ENCODE data around the gene CHD6.
A peak's percentile ranks its signal among the peaks of the same experiment; 100 is the strongest.

The CHD6 gene

DNA sequence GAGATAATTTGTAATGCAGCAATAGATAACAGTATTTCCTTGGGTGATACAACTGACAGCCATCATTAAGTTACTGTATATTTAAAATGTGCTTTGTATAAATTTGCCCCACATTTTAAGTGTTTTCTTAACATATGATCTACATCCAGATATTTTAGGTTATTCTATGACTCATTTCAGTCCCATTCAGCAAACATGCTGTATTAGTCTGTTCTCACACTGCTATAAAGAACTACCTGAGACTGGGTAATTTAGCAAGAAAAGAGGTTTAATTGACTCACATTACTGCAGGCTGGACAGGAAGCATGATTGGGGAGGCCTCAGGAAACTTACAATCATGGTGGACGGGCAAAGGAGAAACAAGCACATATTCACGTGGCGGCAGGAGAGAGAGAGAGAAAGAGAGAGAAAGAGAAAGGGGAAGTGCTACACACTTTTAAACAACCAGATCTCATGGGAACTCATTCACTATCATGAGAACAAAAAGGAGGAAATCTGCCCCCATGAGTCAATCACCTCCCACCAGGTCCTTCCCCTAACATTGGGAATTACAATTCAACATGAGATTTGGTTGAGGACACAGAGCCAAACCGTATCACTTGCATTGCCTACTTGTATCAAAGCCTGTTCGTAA lies 9.6 kb upstream of the CHD6 start:
- TF ChIP-seq EGR1 (IDR thresholded peaks at IDR 0.05): no peak
- TF ChIP-seq CREB1 (IDR thresholded peaks at IDR 0.05; ENCODE audit: low read depth): no peak
- TF ChIP-seq RAD21 (IDR thresholded peaks at IDR 0.05; ENCODE audit: low read depth): no peak
- TF ChIP-seq, protein P1, sequence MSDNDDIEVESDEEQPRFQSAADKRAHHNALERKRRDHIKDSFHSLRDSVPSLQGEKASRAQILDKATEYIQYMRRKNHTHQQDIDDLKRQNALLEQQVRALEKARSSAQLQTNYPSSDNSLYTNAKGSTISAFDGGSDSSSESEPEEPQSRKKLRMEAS (IDR thresholded peaks at IDR 0.05): no peak
- TF ChIP-seq ZBTB7A (IDR thresholded peaks at IDR 0.05; ENCODE audit: low read depth): no peak

- TF ChIP-seq CREB1 (IDR thresholded peaks at IDR 0.05; ENCODE audit: low read depth): no peak
These were observed 8.9 kb upstream of the CHD6 start for GRCh38 chr20:41627001-41627495.

GRCh38 chr20:41623625-41624375 lies 5.6 kb upstream of the CHD6 start:
- peak; percentile 30; the same call in 1 of the 2 replicates for TF ChIP-seq USF1 (IDR thresholded peaks at IDR 0.05)
- TF ChIP-seq CEBPB (IDR thresholded peaks at IDR 0.05): no peak
- no peak for TF ChIP-seq REST (IDR thresholded peaks at IDR 0.05; ENCODE audit: low read depth)

GRCh38 chr20:41622584-41622983 lies 4.4 kb upstream of the CHD6 start:
- TF ChIP-seq RAD21 (IDR thresholded peaks at IDR 0.05; ENCODE audit: low read depth) (no peak), EP300 (IDR thresholded peaks at IDR 0.05; ENCODE audit: borderline replicate concordance) (no peak), TEAD4 (IDR thresholded peaks at IDR 0.05) (no peak), NFIC (IDR thresholded peaks at IDR 0.05) (no peak), CEBPB (IDR thresholded peaks at IDR 0.05) (no peak), ZBTB7A (IDR thresholded peaks at IDR 0.05; ENCODE audit: low read depth) (no peak), USF1 (IDR thresholded peaks at IDR 0.05) (no peak), TAF1 (IDR thresholded peaks at IDR 0.05; ENCODE audit: low read depth) (no peak), CREB1 (IDR thresholded peaks at IDR 0.05; ENCODE audit: low read depth) (no peak), YY1 (IDR thresholded peaks at IDR 0.05; ENCODE audit: low read depth) (no peak), FOXM1 (IDR thresholded peaks at IDR 0.05; ENCODE audit: borderline replicate concordance, low read depth) (no peak), EGR1 (IDR thresholded peaks at IDR 0.05) (no peak), TCF12 (IDR thresholded peaks at IDR 0.05; ENCODE audit: low read depth) (no peak), REST (IDR thresholded peaks at IDR 0.05; ENCODE audit: low read depth) (no peak)
- TF ChIP-seq, protein P1 (IDR thresholded peaks at IDR 0.05): no peak

- TF ChIP-seq CEBPB (IDR thresholded peaks at IDR 0.05) (no peak), REST (IDR thresholded peaks at IDR 0.05; ENCODE audit: low read depth) (no peak), TAF1 (IDR thresholded peaks at IDR 0.05; ENCODE audit: low read depth) (no peak), EGR1 (IDR thresholded peaks at IDR 0.05) (no peak), YY1 (IDR thresholded peaks at IDR 0.05; ENCODE audit: low read depth) (no peak), ZBTB7A (IDR thresholded peaks at IDR 0.05; ENCODE audit: low read depth) (no peak), RAD21 (IDR thresholded peaks at IDR 0.05; ENCODE audit: low read depth) (no peak), EP300 (IDR thresholded peaks at IDR 0.05; ENCODE audit: borderline replicate concordance) (no peak), TCF12 (IDR thresholded peaks at IDR 0.05; ENCODE audit: low read depth) (no peak), NFIC (IDR thresholded peaks at IDR 0.05) (no peak), USF1 (IDR thresholded peaks at IDR 0.05) (no peak), CREB1 (IDR thresholded peaks at IDR 0.05; ENCODE audit: low read depth) (no peak), TEAD4 (IDR thresholded peaks at IDR 0.05) (no peak), FOXM1 (IDR thresholded peaks at IDR 0.05; ENCODE audit: borderline replicate concordance, low read depth) (no peak)
- TF ChIP-seq, protein P1 (IDR thresholded peaks at IDR 0.05): no peak
These were observed 3.8 kb upstream of the CHD6 start for GRCh38 chr20:41621971-41622370.

Data from Ishikawa (cell line).